ENCODE results near the gene PCLAF. TPM values are rescaled to one million over a fixed set of nuclear protein-coding genes. Genes with fewer than 3 reads are reported as not detected.

PCLAF gene
- total and polyA plus RNA-seq, 2 of the 4 experiments (the other 2 are of a cell fraction), result 12.9 to 60.5 TPM

Small RNA genes within 50 kb of the gene (microRNA-seq; reads per million reads assigned to microRNA genes)
- gene RF00554 (ENCODE audit: insufficient read depth, insufficient read length), result not detected

Small RNA genes within 50 kb of the gene (small RNA-seq; reads per million reads assigned to genes)
- gene RF00554, result 0 reads per million in 5 experiments

Other genes with a start within 250 kb of the PCLAF start
- under 0.01 and 0.18 TPM in 2 replicates for gene SNX22, start 229.7 kb downstream of the PCLAF start, total RNA-seq (2012; rRNA removed)
- 0.04 and 0.12 TPM in 2 replicates for gene SNX22, start 229.7 kb downstream of the PCLAF start, polyA plus RNA-seq (2012; rRNA removed)
- 1,601 and 1,682 TPM in 2 replicates for gene PPIB, start 218.4 kb downstream of the PCLAF start, total RNA-seq (2012; rRNA removed)
- gene PPIB, start 218.4 kb downstream of the PCLAF start, polyA plus RNA-seq (2012; rRNA removed), result 1,358 and 1,517 TPM in 2 replicates
- 26.7 and 29.4 TPM in 2 replicates for gene CSNK1G1, start 25.3 kb downstream of the PCLAF start, total RNA-seq (2012; rRNA removed)
- gene CSNK1G1, start 25.3 kb downstream of the PCLAF start, polyA plus RNA-seq (2012; rRNA removed), result 6.7 and 7.4 TPM in 2 replicates
- gene TRIP4, start 6.4 kb upstream of the PCLAF start, total RNA-seq (2012; rRNA removed), result 13.1 and 13.9 TPM in 2 replicates
- 15.6 and 19.4 TPM in 2 replicates for gene TRIP4, start 6.4 kb upstream of the PCLAF start, polyA plus RNA-seq (2012; rRNA removed)
- 10.4 and 12.2 TPM in 2 replicates for gene ZNF609, start 79.1 kb upstream of the PCLAF start, total RNA-seq (2012; rRNA removed)
- 12.5 and 12.6 TPM in 2 replicates for gene ZNF609, start 79.1 kb upstream of the PCLAF start, polyA plus RNA-seq (2012; rRNA removed)